DMS 273 treated with DMSO at 0.1 percent for 48 hours (cell line): Measurements from ENCODE around the gene STAP2.

Experiments used
- DNase-seq: peaks from one replicate; lab custom pipeline; 2025; lab: John Stamatoyannopoulos, UW

STAP2 gene, protein sequence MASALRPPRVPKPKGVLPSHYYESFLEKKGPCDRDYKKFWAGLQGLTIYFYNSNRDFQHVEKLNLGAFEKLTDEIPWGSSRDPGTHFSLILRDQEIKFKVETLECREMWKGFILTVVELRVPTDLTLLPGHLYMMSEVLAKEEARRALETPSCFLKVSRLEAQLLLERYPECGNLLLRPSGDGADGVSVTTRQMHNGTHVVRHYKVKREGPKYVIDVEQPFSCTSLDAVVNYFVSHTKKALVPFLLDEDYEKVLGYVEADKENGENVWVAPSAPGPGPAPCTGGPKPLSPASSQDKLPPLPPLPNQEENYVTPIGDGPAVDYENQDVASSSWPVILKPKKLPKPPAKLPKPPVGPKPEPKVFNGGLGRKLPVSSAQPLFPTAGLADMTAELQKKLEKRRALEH

DNA sequence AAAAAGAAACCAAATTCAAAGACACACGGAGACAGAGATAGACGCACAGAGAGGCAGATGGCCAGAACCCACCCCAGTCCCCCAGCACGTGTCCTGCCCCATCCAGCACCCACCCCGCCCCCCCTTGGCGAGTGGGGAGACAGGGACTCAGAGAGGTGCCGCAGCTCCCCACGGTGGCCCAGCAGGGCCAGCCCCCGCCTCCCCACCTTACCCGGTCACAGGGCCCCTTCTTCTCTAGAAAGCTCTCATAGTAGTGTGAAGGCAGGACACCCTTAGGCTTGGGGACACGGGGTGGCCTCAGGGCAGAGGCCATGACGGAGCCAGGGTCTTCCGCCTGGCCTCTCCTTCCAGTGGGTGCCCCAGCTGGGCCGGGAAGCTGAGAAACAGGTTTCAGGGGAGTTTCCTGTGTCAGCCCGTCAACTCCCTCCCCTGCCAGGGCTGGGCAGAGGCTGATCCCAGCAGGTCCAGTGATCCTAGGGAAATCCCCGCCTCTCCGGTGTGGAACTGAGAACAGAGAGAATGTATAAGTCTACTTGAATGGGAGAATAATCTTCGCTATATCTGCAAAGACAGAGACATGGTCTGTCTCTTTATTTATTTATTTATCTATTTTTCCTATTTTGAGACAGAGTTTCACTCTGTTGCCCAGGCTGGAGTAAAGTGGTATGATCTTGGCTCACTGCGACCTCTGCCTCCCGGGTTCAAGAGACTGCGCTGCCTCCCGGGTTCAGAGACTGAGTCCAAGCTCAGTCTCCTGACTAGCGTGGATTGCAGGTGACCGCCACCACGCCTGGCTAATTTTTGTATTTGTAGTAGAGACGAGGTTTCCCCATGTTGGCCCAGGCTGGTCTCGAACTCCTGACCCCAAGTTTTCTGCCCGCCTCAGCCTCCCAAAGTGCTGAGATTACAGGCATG, at the start of gene STAP2:
Gene STAP2 (minus strand): TSS at position 387 of the 915 bp plus-strand sequence. CDS start 74 bp downstream, at position 313.
- no peak for DNase-seq

DNA sequence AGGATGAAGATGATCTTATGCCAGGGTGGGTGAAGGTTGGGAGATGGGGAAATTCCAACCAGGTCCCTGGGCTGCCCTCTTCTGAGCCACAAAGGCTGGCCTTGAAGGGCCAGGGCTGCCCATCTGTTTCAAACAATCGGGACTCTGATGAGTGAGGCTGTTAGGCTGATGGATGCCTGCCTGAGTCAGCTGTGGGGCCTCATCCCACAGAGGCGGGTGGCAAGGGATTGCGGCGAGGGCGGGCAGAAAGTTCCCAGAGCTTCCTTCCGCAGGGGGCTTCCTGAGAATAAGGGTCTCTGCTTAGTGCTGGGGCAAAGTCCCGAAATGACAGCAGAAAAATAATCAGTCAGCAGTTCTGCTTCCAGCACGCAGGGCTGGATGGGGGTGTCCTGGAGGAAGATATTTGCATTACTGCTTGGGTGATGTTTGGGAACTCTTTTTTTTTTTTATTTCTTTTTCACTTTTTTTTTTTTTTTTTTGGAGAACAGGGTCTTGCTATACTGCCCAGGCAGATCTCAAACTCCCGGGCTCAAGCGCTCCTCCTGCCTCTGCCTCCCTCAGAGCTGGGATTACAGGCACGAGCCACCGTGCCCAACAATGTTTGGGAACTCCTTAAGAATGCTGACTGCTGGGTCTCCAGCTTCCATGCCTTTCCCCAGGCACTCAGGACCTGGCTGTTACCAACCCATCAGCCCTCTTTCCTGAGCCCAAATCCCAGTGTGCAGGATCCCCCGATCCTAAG, 47.6 kb upstream of the STAP2 start:
- DNase-seq: no peak

DNA sequence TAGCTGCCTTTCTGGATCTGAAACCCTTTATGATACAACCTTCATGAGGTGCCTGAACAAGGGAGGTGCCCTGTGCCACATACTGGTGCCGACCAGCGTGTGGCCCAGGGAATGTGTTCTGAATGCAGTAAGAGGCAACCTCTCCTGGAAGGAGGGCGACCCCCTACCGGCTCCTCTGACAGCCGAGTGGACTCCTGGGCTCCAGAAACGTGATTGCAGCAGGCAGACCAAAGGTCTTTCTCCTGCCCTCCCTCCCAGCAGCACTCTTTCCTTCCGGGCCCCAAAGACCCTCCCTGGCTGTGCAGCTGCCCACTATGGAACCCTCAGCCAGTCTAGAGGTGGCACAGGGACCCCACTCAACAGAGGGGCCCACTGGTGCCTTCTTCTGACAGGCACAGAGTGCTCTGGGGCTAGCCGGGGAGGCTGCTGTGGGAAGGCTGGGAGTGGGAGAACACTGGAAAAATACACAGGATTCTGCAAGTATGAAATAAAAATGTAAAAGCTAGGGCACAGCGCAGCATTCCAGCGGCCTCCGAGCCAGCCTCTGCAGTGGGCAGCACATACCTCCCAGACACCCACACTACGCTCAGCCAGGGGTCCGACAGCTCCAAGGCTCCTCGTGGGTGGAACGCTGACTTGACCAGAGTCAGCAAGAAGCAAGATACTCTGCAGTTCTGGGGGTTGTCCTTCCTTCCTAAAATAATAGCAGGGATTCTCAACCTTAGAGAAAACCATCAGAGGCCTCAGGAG, 46.8 kb upstream of the STAP2 start:
- DNase-seq: no peak

GRCh38 chr19:4380254-4380727, 41.7 kb upstream of the STAP2 start:
- DNase-seq: no peak

DNA sequence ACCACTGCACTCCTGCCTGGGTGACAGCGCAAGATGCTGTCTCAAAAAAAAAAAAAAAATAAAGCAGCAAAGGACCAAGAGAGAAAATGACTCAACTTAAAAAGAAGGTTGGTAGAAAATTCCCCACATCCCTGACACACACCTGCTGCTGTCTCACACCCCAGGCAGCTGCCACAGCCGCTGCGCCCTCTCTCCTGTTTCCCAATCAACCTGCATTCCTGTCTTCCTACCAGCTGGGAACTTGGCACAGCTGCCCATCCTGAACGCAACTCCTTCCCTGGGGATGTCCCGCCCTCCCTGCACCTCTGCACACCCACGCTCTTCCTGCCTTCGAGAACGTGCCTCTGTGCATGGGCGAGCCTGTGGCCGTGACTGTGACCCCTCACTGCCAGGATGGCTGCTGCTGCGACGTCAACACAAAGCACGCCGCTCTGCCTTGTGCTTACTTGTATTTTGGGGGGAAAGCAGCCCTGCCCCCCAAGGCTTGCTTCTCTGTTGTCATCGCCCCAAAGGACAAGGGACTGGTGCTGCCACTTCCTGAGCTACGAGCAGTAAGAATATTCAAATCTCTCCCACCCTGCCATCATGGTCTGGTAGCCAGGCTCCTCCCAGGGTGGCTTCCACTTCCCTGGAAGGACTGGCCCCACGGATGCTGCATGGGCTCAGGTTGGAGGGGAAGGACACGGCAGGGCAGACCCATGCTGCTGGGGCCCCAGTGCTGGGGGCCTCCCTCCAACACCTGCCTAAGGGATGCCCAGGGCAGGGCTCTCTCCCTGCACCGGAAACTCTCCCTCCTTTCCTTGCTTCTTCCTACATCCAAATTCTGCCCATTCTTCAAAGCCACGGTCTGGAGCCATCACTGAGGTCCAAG, 41.0 kb upstream of the STAP2 start:
- no peak for DNase-seq

DNA sequence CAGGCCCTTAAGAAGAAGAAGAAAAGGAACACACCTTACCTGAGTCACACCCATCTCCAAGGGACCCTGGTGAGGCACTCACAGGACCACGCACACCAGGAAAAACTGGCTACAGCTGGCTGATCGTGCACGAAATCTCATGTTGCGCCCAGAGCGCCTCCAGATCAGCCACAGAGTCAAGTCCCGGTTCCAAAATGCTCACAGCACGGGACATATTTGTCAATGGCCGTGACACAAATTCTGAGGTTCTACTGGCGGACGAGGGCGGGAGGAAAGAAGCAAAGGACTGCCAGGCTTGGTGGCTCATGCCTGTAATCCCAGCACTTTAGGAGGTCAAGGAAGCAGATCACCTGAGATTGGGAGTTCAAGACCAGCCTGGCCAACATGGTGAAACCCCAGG, 40.3 kb upstream of the STAP2 start:
- DNase-seq: no peak

DNA sequence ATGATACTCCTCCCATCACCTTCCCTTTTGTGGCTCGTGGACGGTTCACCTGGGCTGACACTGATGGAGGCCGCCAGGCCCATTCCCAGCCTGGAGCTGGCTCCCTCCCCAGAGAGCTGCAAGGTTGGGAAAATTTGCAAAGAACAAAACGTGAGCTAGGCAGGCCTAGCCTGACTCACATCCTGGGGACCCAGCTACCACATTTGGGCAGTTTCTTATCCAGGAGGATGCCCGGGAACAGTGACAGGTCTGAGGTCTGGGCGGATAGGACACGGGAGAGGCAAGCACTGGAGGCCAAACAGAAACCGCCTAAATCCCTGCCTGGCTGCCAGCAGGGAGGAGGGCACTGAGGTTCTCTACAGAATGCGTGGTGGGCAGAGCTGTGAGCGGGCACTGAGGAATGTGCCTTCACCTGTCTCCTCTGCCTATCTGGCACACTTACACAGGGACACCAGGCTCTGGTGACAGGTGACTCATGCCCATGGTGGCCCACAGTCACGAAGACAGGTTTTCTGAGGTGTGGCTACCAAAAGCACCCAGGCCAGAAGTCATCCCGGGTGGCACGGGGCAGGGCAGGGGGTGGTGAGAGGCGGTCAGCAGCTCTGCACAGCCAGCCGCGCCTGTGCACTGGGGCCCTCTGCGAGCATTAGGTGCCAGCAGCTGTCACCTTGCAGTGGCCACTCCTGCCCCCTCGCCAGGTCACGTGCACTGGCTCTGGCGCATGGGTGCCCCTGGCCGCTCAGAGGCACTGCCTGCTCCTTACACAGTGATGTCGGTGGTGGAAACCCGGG, 38.6 kb upstream of the STAP2 start:
- DNase-seq: no peak

DNA sequence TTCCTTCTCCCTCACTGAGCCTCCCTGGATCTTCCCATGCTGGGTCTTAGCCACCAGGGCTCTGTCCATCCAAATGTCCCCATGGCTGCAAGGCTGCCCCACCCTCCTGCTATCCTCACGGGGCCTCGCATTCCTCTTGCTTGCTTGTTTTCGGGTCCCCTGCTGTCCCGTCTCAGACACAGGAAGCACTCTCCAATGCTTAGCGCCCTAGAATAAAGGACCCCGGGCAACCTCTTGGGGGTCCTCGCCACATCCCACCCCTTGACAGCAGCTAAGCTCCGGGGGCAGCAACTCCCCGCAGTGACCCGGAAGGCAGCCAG, 38.0 kb upstream of the STAP2 start:
- DNase-seq: no peak

DNA sequence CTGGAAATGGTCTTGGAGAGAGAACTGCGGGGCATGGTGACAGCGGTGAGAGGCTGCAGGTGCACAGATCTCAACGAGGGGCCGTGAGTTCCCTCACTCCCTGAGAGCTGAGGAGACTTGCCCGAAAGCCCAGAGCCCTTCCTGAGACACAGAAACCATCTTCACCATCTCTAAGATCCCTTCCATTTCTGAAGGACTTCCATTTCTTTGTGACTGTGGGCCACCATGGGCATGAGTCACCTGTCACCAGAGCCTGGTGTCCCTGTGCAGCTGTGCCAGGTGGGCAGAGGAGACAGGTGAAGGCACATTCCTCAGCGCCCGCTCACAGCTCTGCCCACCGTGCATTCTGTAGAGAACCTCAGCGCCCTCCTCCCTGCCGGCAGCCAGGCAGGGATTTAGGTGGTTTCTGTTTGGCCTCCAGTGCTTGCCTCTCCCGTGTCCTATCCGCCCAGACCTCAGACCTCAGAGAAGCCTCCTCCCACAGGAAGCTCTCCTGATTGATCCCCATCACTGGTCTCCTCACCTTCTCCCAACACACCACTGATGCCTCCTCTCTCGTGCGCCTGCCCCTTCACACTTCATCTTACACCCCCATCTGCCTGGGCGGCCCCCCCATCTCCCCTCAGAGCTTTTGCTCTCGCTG, 37.5 kb upstream of the STAP2 start:
- no peak for DNase-seq

DNA sequence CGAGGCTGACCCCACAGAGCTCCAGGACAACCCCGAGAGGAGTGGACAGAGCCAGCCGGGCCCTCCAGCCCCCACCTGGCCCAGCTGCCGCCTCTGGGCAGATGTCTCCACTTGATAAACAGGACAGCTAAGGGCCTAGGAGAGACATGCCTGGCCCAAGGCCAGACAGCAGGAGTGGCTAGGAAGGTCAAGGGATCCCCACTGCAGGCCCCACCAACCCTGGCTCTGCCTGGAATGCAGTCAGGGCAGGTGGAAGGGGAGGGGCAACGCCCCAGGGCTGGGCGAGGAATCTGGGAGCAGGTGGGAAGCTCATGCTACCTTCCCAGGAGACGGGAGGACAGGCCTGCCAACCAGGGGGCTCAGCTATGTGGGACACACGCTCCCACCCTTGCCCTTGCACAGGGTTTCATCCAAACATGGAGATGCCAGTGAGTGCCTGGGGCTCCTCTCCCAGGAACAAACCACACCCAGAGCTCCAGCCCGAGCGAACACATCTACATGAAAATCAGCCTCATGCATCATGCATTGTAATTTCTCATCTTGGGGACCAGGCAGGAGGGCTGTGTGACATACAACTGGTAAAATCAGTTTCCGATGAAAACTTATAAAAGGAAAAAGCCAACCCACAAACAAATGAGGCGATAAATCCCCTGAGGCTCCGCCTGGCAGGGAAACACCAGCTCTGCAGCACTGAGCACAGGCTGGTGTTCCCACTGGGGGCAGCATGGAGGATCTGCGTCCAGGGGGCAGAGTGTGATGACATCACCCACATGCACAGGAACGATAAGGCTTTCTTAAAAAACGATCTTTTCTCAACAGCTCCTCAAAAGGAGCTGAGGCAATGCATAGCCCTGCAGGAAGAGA, 36.8 kb upstream of the STAP2 start:
- DNase-seq: no peak

DNA sequence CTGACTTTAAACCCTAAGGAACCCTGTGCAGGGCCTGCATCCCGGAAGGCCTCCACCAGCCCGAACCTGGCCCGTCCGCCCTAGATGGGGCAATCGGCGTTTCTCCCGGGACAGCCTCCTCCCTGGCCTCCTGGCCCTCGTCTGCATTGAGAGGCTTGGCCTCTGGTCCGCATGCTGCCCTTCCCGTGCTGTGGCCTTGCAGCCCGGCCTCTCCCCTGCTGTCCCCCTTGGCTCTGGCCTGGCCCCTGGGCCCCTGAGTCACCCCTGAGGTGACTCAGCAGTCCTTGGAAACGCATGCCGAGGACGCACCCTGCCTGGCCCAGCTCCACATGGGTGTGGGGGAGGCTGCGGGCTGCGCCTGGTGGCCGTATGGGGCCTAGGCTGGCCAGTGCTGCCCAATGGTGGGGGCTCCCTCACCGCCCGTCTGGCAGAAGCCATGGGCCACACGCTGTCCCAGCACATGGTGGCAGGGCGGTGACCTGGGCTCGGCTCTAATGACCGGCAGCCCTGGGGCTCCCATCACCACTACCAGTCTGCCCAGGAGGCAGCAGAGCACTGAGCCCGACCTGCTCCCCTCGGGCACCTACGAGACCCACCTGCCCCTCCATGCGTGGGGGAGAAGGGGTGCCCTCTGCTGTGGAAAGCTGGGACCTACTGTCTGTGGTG, 36.0 kb upstream of the STAP2 start:
- no peak for DNase-seq

DNA sequence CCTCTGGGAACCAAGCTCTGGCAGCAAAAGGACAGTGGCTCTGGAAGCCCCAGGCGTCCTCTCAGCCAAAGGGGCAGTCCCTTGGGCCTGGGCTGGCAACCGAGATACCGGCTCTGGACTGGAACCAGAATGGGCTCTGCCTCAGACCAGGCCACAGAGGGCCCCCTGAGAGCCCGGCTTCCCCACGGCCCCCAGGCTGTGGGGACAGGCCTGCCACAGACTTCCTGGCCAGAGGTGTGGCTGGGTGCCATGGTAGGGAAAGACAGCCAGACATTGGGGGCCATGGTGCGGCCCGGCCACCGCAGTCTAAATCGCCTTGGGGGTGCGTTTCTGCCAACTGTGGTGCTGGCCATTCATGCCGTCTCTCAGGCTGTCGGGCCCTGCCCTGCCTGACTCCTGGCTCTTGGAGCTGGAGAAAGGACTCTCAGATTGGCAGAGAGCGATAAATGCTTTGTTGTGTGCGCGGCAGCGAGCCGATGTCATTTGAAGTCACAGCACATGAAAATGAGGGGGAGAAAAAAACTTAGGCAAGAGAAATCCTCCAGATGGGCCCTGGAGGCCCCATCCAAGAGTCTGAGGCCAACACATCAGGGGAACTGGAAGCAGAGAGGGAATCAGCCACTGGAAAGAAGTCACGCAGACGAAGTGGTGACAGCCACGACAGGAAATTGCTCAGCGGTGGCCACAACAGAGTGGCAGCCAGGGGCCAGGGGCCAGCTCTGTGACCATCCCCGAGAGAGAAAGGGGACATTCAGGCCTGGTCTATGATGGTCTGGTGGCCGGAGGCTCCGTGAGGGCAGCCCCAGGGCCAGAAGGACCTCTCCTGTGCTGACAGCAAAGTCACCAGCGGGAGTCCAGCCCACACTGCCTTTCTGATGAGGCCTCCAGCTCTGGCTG, 35.2 kb upstream of the STAP2 start:
- no peak for DNase-seq

GRCh38 chr19:4373013-4373367, 34.4 kb upstream of the STAP2 start:
- DNase-seq: no peak

DNA sequence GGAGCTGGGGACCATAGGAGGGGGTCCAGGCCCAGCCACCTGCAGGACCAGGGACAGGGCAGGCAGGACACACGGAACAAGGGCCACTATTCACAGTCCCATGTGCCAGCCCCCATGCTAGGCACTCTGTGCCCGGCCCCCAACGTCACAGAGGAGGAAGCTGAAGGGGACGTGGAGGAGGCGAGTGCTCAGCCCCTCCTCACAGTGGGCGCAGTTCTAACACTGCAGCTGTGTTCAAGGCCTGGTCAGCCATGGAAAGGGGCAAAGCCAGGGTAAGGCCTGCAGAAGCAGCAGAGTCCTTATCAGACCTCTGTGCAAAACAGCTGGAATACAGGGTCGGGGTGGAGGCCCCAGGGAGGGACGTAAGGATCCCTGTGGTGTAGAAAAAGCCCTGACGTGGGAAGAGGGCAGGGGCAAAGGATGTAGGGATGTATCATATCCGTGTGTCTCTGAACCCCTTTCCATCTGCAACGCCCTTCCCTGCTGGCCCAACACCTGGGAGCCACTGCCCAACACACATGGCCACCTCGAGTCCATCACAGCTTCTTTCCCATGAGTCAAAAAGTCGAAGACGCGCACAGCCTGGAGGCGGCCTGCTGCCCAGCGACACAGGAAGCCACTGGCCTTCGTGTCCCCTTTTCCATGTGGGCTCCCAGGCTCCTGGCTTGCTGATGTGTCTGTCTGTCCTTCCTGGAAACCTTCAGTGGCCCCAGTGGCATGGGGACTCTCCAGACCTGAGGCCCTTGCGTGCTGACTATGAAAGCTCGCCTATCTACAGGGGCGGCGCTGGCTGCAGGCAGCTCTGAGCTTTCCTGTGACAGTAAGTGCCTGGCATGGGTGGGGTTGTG, 33.8 kb upstream of the STAP2 start:
- DNase-seq: no peak

GRCh38 chr19:4371247-4372164, 32.9 kb upstream of the STAP2 start:
- DNase-seq: no peak
